Bronchial epithelial cell (primary cell): Measurements from ENCODE around the gene CSMD2. TPM values are rescaled to one million over a fixed set of nuclear protein-coding genes. Genes with fewer than 3 reads are reported as not detected.

Experiments
- DNase-seq: peaks from one replicate; pipeline ENCODE4 v3.0.0-alpha.2; 2010; ENCODE audit warnings: low read depth
- FAIRE-seq: peaks from 2 replicates; lab custom pipeline; 2011; peaks lifted over from hg19 to GRCh38; lab: Jason Lieb, UNC
- H3K27me3 ChIP-seq: 2 replicates; pipeline ENCODE4 v1.5.1; 2011; ENCODE audit warnings: low read length; ENCODE audit not compliant: control insufficient read depth, insufficient read depth
- H3K36me3 ChIP-seq: 2 replicates; pipeline ENCODE4 v1.5.1; 2011; ENCODE audit warnings: low read length; ENCODE audit not compliant: control insufficient read depth, insufficient read depth
- H3K4me3 ChIP-seq: 2 replicates; pipeline ENCODE4 v1.5.1; 2011; ENCODE audit warnings: mild to moderate bottlenecking, low read depth, low read length, control low read depth
- CTCF ChIP-seq: IDR thresholded peaks from 2 replicates; pipeline ENCODE4 v1.5.1; 2011; ENCODE audit warnings: mild to moderate bottlenecking, moderate library complexity, low read length, control low read depth, inconsistent platforms; ENCODE audit not compliant: insufficient read depth, severe bottlenecking
- total RNA-seq: library from RNA; depleted of rRNA; stranded (reverse); fragments of >200 nt; gene quantifications from 2 replicates; pipeline ENCODE4 v1.2.1, GENCODE V29; 2014

CSMD2 gene
- total RNA-seq, 1 donor from 2014 or later: not detected

DNA sequence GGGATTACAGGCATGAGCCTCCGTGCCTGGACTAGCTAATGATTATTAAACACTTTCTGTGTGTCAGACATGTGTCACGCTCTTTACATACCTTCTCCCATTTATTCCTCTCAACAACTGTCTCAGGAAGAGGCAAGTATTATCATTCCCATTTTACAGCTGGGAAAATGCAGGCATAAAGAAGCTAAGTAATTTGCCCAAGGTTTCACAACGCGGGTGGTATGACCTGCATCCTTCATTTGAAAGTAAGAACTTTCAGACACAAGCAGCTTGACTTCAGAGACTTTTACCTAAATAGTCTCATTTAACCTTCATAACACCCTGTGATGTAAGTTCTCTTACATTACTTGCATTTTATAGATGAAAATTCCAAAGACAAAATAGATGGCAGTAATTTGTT is 693.6 kb downstream of the CSMD2 start:
- FAIRE-seq (no peak), DNase-seq (peak; percentile 15)
- H3K36me3 ChIP-seq: no peaks in the 10 kb centered on the region
- no peaks in the 10 kb centered on the region for H3K27me3 ChIP-seq
- no peak overlapping the region for H3K4me3 ChIP-seq
- TF ChIP-seq CTCF: no peak

DNA sequence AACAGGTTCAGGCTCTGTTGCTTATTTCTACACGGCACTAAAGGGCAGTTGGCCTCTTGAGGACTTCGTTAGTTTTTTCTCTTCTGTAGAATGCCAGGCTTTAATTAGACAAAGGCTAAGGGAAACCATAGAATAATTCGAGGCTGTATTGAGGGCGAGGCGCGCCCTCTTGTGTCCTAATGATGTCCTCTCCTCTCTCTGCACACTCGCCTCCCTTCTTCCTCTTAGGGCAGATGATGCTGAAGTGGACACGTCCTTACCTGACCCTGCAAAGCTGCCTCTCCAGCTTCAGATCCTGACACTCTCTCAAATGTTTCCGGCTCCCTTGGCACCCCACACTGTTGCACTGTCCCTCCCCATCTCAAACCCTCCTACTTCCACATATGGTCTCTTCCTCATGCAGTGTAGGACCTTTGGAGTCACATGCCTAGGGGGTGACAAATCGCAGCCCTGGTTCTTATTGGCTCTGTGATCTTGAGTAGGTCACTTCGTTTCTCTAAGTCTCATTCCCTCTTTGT is 694.5 kb downstream of the CSMD2 start:
- FAIRE-seq: peak; percentile 91

GRCh38 chr1:33469691-33470090 is 695.3 kb downstream of the CSMD2 start:
- FAIRE-seq (no peak), DNase-seq (no peak)
- no peak for TF ChIP-seq CTCF
- H3K4me3 ChIP-seq: no peak overlapping the region
- no peaks in the 10 kb centered on the region for H3K27me3 ChIP-seq
- no peaks in the 10 kb centered on the region for H3K36me3 ChIP-seq

More for the DNA sequence above, 694.5 kb downstream of the CSMD2 start:
- DNase-seq: peak; percentile 89
- H3K27me3 ChIP-seq: no peaks in the 10 kb centered on the region
- TF ChIP-seq CTCF: peak; percentile 89
- no peak overlapping the region for H3K4me3 ChIP-seq
- H3K36me3 ChIP-seq: no peaks in the 10 kb centered on the region

GRCh38 chr1:33468967-33469366 is 696.1 kb downstream of the CSMD2 start:
- Histone ChIP-seq H3K4me3 (no peak overlapping the region), H3K36me3 (no peaks in the 10 kb centered on the region), H3K27me3 (no peaks in the 10 kb centered on the region)
- DNase-seq (no peak), FAIRE-seq (no peak)
- no peak for TF ChIP-seq CTCF

GRCh38 chr1:33468531-33468930 is 696.5 kb downstream of the CSMD2 start:
- Histone ChIP-seq H3K36me3 (no peaks in the 10 kb centered on the region), H3K4me3 (no peak overlapping the region), H3K27me3 (no peaks in the 10 kb centered on the region)
- no peak for FAIRE-seq
- DNase-seq: no peak
- no peak for TF ChIP-seq CTCF

DNA sequence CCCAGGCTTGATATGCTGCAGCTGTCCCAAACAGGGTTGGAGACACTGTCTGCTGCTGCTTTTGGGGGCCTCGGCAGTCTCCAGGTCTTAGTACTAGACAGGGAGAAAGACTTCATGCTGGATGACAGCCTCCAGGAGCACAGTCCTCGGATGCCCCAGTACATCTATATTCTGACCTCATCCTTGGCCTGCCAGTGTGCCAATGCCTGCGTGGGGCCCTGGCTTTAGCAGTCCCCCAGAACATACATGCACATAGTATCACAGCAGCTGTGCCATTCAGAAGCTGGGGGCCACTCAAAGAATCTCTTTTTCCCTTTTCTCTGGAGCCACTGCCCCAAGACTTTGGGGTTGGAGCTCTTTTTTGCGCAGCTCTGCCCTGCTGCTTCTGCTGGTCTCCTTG is 697.0 kb downstream of the CSMD2 start:
- Histone ChIP-seq H3K27me3 (no peaks in the 10 kb centered on the region), H3K36me3 (no peaks in the 10 kb centered on the region), H3K4me3 (no peak overlapping the region)
- TF ChIP-seq CTCF: no peak
- no peak for FAIRE-seq
- DNase-seq: no peak
